ENCODE results near the gene ARHGAP31. TPM values are rescaled to one million over a fixed set of nuclear protein-coding genes. Genes with fewer than 3 reads are reported as not detected.
"Not testable (repeated sequence)": the region's sequence is repeated elsewhere in the genome, so short reads cannot be mapped to it uniquely, and the experiment has no call there.

The ARHGAP31 gene
- total and polyA plus RNA-seq, 9 donors: 6.3 to 41.4 (median 21.3) TPM

DNA sequence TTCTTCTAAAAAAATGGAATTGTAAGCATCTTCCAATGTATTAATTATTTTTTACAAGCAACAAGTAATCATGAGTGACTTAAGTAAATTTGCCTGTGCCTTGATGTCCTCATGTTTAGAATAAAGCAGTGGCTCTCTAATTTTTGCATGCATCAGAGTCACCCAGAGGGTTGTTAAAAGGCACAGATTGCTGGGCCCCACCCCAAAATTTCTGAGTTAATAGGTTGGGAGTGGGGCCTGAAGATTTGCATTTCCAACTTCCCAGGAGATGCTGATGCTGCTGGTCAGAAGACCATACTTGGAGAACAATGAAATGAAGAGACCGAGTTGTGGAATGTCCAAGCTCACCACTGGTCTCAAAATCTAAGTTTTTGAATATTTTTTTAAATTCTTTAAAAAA lies 70.2 kb downstream of the ARHGAP31 start:
- H3K4me1 ChIP-seq (ENCODE audit: insufficient read depth): peaks cover 5% of the 10 kb centered on the region
- 94 to 100% (median 97%) methylated on average over 1 of the region's 1 CpG for WGBS, 3 donors

DNA sequence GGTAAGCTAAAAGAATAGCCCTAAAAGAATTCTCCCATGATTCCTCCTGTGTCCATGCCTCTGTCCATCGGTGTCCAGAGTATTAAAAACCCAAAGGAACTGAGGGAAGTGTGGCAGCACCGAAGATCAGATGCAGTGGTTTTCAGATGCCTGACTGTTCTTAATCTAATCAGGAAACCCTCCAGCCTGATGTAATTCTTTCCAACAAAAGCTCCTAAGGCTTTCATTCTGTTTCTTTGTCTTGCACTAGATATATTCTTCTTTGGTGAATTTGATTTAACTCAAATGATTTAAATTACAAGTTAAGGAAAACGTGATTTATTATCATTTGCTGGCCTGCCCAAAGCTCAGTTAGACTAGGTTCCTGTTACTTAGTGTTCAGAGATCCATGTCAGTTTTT lies 71.2 kb downstream of the ARHGAP31 start:
- no peaks in the 10 kb centered on the region for H3K9me3 ChIP-seq
- no peak for DNase-seq
- H3K36me3 ChIP-seq: no peaks in the 10 kb centered on the region
- H3K4me3 ChIP-seq: no peak overlapping the region
- H3K4me1 ChIP-seq (ENCODE audit: insufficient read depth): peaks cover 2% of the 10 kb centered on the region
- intact Hi-C loops (cut with DNase I): no loop called here
- H3K27me3 ChIP-seq: no peaks in the 10 kb centered on the region
- 70 to 77% (median 73%) methylated on average over 3 of the region's 3 CpGs for WGBS, 3 donors
- no peak for TF ChIP-seq CTCF (IDR thresholded peaks at IDR 0.05)
- H3K27ac ChIP-seq: no peak overlapping the region

More for the DNA sequence above, 70.2 kb downstream of the ARHGAP31 start:
- intact Hi-C loops (cut with DNase I): no loop called here
- DNase-seq: no peak
- Histone ChIP-seq H3K9me3 (no peaks in the 10 kb centered on the region), H3K36me3 (no peaks in the 10 kb centered on the region), H3K27ac (no peak overlapping the region), H3K4me3 (no peak overlapping the region), H3K27me3 (no peaks in the 10 kb centered on the region)
- TF ChIP-seq CTCF (IDR thresholded peaks at IDR 0.05) (no peak), EP300 (IDR thresholded peaks at IDR 0.05) (no peak), POLR2A (IDR thresholded peaks at IDR 0.05) (no peak)

DNA sequence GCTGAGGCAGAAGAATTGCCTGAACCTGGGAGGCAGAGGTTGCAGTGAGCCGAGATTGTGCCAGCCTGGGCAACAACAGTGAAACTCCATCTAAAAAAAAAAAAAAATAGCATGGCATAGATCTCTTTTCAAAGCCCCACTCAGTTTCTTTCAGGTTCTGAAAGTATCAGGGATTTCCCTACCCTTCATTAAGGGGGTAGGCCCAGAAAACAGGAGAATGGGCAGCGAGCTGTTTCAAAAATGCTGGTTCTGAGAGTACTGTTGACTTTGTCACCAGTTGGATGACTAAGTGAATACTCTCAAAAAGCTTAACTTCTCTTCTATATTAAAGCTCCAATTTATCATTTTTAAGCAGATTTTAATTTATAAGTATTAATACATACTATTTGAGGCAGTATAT lies 72.8 kb downstream of the ARHGAP31 start:
- Histone ChIP-seq H3K9me3 (no peaks in the 10 kb centered on the region), H3K4me3 (no peak overlapping the region), H3K4me1 (ENCODE audit: insufficient read depth) (peaks cover 2% of the 10 kb centered on the region), H3K27ac (no peak overlapping the region), H3K36me3 (no peaks in the 10 kb centered on the region), H3K27me3 (no peaks in the 10 kb centered on the region)
- no peak for DNase-seq
- intact Hi-C loops (cut with DNase I): no loop called here
- no peak for TF ChIP-seq EP300 (IDR thresholded peaks at IDR 0.05)
- TF ChIP-seq POLR2A (IDR thresholded peaks at IDR 0.05): no peak
- no peak for TF ChIP-seq CTCF (IDR thresholded peaks at IDR 0.05)
- WGBS, 3 donors: 97 to 100% (median 99%) methylated on average over 2 of the region's 2 CpGs

GRCh38 chr3:119368298-119368697 lies 74.1 kb downstream of the ARHGAP31 start:
- peaks cover 2% of the 10 kb centered on the region for H3K4me1 ChIP-seq (ENCODE audit: insufficient read depth)

GRCh38 chr3:119371786-119372185 lies 77.6 kb downstream of the ARHGAP31 start:
- H3K4me3 ChIP-seq; DNase-seq; H3K36me3 ChIP-seq; H3K4me1 ChIP-seq (ENCODE audit: insufficient read depth); H3K27me3 ChIP-seq; intact Hi-C loops (cut with DNase I); H3K9me3 ChIP-seq; H3K27ac ChIP-seq: not testable (repeated sequence)
- WGBS, 3 donors: 97% methylated on average over 6 of the region's 6 CpGs

More at GRCh38 chr3:119368298-119368697, 74.1 kb downstream of the ARHGAP31 start:
- no peaks in the 10 kb centered on the region for H3K9me3 ChIP-seq
- TF ChIP-seq POLR2A (IDR thresholded peaks at IDR 0.05) (no peak), CTCF (IDR thresholded peaks at IDR 0.05) (no peak), EP300 (IDR thresholded peaks at IDR 0.05) (no peak)
- H3K27ac ChIP-seq: no peak overlapping the region
- WGBS, 3 donors: 13 to 36% (median 14%) methylated on average over 4 of the region's 4 CpGs
- no peak for DNase-seq
- H3K4me3 ChIP-seq: no peak overlapping the region
- intact Hi-C loops (cut with DNase I): no loop called here
- H3K36me3 ChIP-seq: no peaks in the 10 kb centered on the region
- no peaks in the 10 kb centered on the region for H3K27me3 ChIP-seq
